T-helper 1 cell treated with Interleukin-12 subunit alpha and Interleukin-12 subunit beta and Interleukin-4 antibody, amounts not matched to agents 30 ng/mL and 1 ng/mL, for 36 hours (primary cell): ENCODE results near the gene RABGAP1. TPM values are rescaled to one million over a fixed set of nuclear protein-coding genes. Genes with fewer than 3 reads are reported as not detected.

Experiments
- intact Hi-C: fragments of 100-400 bp; cut with micrococcal nuclease; formaldehyde crosslinking; loops from one replicate; pipeline ENCODE4 v1.15.1; 2024
- total RNA-seq: library from RNA; stranded (reverse); gene quantifications from 2 replicates; pipeline ENCODE4 v1.2.3, GENCODE V29; 2022

Gene RABGAP1
- total RNA-seq, 1 donor from 2014 or later = 33.9 TPM

DNA sequence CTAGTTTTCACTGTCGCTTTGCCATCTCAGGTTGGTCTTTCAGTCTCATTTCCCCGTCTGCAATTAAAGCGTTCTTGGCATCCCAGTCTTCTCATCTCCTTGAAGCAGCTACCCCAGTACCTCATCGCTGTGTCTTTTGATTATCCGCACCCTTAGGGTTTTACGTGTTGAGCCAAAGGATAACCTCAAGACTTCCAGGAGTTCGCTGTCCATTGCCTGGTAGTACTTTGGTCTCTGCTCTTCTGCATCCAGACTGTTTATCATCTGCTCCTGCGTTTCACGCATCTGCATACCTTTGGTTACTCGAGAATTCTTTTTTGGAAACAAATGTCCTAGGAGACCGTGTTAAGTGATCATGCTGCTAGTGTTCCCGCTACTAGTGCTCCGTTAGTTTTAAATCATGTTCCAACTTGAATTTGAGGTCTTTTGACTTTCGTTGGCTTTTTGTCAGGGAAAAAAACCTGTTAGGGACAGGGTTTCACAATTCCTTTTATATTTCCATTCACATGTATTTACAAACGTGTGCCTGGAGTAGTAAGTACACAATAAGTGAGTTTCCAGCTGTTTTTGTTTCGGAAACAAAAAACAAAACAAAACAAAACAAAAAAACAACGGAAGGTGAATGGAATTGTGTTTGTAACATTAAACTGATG, 888 bp downstream of the RABGAP1 start:
- intact Hi-C loops = loop anchor here (1.0 to 10.0 kb wide), 5 partner anchors 49 to 993 kb away; partner anchors contain the start of genes DENND1A, MORN5, NDUFA8 and STRBP

DNA sequence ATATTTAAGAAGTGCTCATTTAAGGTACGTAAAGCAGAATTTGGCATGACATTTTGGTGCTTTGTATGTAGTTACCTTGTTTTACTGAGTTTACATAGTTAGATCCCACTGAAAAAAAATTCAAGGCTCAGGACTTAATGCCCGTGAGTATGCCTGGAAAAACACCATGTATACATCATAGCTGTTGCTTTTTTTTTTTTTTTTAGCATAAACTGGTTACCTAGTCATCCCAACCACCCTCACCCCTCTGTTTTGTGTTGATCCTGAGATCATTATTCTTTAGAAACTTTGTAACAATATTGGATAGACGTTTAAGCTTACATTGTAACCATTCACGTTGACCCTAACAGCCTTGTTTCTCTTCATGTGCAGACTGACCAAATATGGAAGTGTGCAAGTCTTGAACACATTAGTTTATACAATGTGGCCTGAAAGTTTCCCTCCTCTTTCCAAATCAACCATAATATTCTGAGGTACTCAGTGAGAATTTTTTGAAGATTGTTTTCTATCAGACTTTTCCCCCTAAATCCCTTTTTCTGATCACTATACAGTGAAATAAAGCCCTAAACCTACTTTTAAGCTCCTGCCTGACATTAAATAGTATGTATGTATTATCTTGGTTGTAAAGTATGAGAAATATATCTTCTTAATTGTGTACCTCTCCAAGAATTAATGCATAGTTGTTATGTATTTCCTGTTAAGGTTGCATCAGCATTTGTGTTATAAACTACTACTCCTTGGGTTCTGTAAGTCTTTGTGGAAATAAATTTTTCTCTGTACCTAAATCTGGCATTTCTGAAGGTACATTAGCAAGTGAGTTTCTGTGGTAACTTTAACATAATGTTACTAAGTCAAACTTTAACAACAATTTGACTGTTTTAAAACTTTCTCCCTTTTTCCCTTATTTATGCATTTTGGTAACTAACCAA, 4.4 kb downstream of the RABGAP1 start:
- intact Hi-C loops = loop anchor here (5.0 to 10.0 kb wide), 3 partner anchors 392 to 990 kb away; partner anchors contain the start of genes DENND1A, MORN5 and NDUFA8

DNA sequence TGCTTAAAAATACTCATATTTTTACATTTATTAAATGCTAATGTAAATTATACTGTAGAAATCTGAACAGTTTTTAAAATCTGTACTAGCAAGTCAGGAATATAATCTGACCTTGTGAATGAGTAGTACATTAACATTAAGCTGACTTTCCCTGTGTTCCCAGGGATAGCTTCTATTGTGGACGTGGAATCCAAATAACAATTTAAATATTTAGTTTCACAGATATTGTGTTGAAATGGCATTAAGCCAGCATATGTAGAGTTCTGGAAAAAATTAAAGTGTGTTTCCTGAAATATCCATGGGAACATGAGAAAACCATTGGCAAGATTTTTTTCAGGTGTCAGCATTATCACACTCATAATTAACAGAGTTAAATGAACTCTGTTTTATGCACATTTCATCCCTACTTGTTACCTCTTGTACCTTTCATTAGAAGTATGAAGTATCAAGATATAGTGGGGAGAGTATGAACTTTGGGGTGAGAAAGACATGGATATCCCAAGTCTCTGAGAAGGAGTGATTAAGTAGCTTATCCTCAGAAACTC, 5.7 kb downstream of the RABGAP1 start:
- intact Hi-C loops = loop anchor here (10.0 kb wide), 2 partner anchors 792 to 988 kb away; partner anchors contain the start of genes DENND1A, MORN5 and NDUFA8

- intact Hi-C loops = loop anchor here (10.0 kb wide), 2 partner anchors 794 to 986 kb away; partner anchors contain the start of genes DENND1A, MORN5 and NDUFA8
Measured at GRCh38 chr9:122948313-122948712, 7.5 kb downstream of the RABGAP1 start.

GRCh38 chr9:122949696-122950095, 8.9 kb downstream of the RABGAP1 start:
- intact Hi-C loops = loop anchor here (10.0 kb wide), 2 partner anchors 795 to 985 kb away; partner anchors contain the start of genes DENND1A, MORN5 and NDUFA8

GRCh38 chr9:122950263-122950662, 9.4 kb downstream of the RABGAP1 start:
- intact Hi-C loops = no loop called here

DNA sequence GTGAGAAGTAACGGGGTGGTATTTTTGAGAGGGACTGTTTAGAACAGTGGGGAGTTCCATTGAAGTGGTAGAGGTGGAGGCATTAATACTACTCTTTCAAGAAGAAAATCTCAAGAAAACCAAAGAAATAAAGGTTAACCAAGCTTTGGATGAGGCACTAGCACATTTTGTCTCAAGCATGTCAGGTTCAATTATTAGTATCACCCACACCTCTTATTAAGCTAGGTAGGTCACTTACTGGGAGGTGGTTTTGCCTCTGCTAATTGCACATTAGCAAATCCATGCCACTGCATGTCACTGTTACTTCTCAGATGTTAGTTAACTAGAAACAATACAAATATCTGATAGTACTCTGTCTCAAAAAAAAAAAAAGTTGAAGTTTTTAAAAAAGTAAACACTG, 10.2 kb downstream of the RABGAP1 start:
- intact Hi-C loops = no loop called here

GRCh38 chr9:122954253-122954691, 13.5 kb downstream of the RABGAP1 start:
- intact Hi-C loops = no loop called here

- intact Hi-C loops = no loop called here
Measured at GRCh38 chr9:122955961-122956360, 15.1 kb downstream of the RABGAP1 start.

GRCh38 chr9:122961139-122961538, 20.3 kb downstream of the RABGAP1 start:
- intact Hi-C loops = no loop called here

DNA sequence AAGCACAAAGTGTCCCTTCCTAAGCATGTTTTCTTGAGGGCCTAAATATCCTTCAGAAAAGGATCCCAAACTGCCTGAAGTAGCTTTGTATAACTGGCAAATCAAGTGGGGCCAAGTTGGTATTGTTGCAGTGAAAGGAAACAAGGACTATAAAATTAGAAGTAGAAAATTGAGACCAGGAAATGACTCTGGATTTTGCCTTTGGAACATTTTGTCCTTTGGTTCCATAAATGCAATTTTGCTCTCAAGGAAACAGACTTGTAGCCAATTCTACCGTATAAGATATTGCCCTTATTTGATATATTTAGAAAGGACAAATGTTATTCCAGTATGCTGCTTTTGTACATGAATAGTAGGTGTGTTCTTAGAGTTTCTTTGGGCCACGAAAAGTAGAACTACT, 34.4 kb downstream of the RABGAP1 start:
- intact Hi-C loops = no loop called here

DNA sequence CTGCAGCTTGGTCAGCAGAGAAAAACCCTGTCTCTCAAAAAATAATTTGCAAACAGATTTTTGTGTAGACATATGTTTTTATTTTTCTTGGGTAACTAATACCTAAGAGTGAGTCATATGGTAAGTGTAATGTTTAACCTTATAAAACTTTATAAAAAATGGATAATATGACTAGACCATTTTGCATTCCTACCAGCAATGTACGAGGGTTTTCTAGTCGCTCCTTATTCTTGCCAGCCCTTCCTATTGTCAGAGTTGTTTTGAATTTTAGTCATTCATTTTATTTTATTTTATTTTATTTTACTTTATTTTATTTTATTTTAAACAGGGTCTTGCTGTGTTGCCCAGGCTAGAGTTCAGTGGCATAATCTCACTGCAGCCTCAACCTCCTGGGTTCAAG, 37.8 kb downstream of the RABGAP1 start:
- intact Hi-C loops = no loop called here

DNA sequence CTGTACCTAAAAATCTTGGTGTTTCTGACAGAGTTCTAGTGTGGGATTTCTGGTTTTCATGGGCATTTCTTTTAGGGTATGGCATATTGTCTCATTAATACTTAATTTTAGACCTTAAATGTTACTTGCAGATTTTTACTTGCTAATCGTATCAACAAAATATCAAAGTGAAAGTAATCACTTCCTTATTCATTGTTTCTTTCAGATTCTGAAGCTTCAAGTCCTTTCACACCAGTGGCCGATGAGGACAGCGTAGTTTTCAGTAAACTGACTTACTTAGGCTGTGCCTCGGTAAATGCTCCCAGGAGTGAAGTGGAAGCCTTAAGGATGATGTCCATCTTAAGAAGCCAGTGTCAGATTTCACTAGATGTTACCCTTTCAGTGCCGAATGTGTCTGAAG, 45.2 kb downstream of the RABGAP1 start:
- intact Hi-C loops = no loop called here

GRCh38 chr9:122988141-122988540, 47.3 kb downstream of the RABGAP1 start:
- intact Hi-C loops = no loop called here

DNA sequence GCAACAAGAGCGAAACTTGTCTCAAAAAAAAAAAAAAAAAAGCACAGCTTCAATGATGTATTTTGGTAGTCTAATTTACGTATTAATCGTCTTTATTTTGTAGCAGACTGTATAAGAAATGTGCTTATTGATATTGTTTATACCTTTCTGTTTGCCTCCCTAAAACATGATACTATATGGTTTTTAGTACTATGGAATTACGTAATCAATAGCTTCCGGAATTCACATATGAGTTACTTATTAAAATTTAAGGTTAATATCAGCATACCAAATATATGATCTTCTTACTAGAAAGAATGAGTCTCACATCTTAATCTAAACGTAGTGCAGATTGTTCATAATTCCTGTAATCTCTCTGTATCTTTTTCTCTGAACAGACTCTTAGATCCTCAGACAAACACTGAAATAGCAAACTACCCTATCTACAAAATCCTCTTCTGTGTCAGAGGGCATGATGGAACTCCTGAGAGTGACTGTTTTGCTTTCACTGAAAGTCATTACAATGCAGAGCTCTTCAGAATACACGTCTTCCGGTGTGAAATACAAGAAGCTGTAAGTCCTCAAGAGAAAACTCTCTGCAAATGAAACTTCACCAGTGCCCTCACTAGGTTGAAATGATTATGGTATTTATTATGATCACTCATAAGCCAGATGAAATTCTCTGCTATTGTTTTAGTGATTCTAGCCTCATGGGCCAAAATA, 48.3 kb downstream of the RABGAP1 start:
- intact Hi-C loops = no loop called here

GRCh38 chr9:122991370-122991830, 50.6 kb downstream of the RABGAP1 start:
- intact Hi-C loops = loop anchor here (1.0 to 5.0 kb wide), 7 partner anchors 51 to 526 kb away; partner anchors contain the start of genes PDCL, RABGAP1, RC3H2 and ZBTB6

DNA sequence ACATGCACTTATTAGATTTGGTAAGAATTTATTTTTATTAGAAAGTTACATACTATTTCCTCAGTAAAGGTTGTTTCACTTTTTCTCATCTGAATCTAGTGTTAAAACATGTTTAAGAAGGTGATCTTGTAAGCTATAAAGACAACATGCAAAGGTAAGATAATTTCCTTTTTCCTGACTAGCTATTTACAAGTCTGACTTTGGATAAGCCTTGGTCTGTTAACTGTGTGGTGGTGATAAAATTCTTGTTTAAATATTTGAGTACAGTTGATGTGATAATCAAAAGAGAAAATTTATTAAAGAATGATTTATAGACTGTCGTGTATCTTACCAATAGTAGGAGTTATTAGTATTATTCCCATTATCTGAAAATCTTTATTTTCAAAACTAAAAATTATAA, 55.8 kb downstream of the RABGAP1 start:
- intact Hi-C loops = no loop called here

GRCh38 chr9:122998448-122998847, 57.6 kb downstream of the RABGAP1 start:
- intact Hi-C loops = no loop called here

DNA sequence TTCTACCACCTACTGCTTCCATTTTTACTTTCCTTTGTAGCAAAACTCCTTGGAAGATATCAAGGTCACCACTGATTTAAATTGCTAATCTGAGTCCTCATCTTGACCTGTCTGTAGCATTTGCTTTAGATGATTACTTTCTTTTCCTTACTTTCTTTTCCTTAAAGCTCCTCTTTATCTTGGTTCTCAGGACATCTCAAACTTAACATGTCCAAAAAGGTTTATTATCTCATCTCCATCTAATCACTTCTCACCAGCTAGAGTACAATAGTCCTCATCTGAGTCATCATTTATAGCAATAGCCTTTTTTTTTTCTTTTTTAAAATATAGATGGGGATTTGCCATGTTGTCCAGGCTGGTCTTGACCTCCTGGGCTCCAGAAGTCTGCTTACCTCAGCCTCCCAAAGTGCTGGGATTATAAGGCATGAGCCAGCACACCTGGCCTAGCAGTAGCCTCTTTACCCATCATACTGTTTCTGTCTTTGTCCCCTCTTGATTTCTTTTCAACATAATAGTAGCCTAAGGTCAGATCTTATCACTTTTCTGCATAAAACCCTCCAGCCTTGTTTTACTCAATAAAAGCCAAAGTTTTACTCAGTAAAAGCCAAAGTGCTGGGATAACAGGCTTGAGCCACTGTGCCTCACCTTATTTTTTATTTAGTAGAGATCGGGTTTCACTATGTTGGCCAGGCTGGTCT, 59.7 kb downstream of the RABGAP1 start:
- intact Hi-C loops = no loop called here

DNA sequence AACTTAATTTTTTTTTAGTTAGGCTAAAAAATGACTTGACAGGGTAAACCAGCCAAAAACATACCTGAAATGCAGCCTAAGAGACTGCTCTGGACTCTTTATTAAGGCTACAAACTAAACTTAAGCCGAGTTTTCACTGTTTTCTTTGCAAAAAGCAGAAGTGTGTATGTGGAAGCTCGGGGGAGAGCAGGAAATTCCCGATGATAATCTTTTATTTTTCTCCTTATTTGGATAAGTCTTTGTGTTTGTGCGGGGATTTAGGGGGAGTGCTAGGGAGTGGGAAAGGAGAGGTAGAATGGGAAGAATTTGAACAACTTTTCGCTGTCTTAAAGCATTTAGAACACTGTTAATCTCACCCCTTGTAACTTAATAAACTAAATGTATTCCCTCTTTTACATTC, 61.9 kb downstream of the RABGAP1 start:
- intact Hi-C loops = no loop called here
